ENCODE results near the gene SPEN. TPM values are rescaled to one million over a fixed set of nuclear protein-coding genes. Genes with fewer than 3 reads are reported as not detected.

Gene SPEN
- total and polyA plus RNA-seq, 10 of the 15 experiments (the other 5 are each of a cell fraction or from before 2014, with no cell fraction given), result 5.2 to 58.7 (median 20.1) TPM

- TF ChIP-seq ZNF687 (IDR thresholded peaks at IDR 0.05) (peak; percentile 73; the same call in 1 of the 2 replicates), STAT1 (conservative IDR thresholded peaks at IDR 0.05) (no peak), ETV6 (conservative IDR thresholded peaks at IDR 0.05 in 1 of 2, IDR thresholded peaks at IDR 0.05 in 1 of 2; ENCODE audit: borderline replicate concordance in 1 of 2, low read depth in 1 of 2) (peak in 1 of 2 experiments; percentile 73; a peak in 2 of 4 replicates), MEF2B (IDR thresholded peaks at IDR 0.05; ENCODE audit: partially characterized antibody, poor library complexity, severe bottlenecking) (peak; percentile 94)
Observed at GRCh38 chr1:15966081-15966955, 118.8 kb downstream of the SPEN start (continued).

- Histone ChIP-seq H3K4me1 (ENCODE audit: control insufficient read depth, insufficient read depth, low read length) (peaks cover 55% of the 10 kb centered on the region), H3K27me3 (replicated peaks in 1 of 2; ENCODE audit: control insufficient read depth in 2 of 2, insufficient read depth in 2 of 2, low read length in 1 of 2) (no peaks in the 10 kb centered on the region), H3K9ac (ENCODE audit: control insufficient read depth, insufficient read depth, low read length) (no peak overlapping the region), H4K20me1 (ENCODE audit: control insufficient read depth, insufficient read depth) (no peaks in the 10 kb centered on the region), H3K9me3 (replicated peaks; ENCODE audit: control insufficient read depth, insufficient read depth, low read length) (peaks cover 6% of the 10 kb centered on the region; the same call in 2 of the 3 replicates), H3K27ac (ENCODE audit: control insufficient read depth, insufficient read depth) (peak overlapping the region; percentile 87; the same call in 1 of the 2 replicates), H3K36me3 (ENCODE audit: control insufficient read depth in 2 of 2, insufficient read depth in 2 of 2, low read length in 1 of 2) (peaks cover 5 to 17% of the 10 kb centered on the region in 2 experiments), H3K79me2 (ENCODE audit: control insufficient read depth, insufficient read depth, low read length) (peaks cover 25% of the 10 kb centered on the region), H2AFZ (ENCODE audit: control insufficient read depth, low read depth, low read length) (no peak overlapping the region), H3K4me2 (ENCODE audit: control insufficient read depth, insufficient read depth) (peak overlapping the region; percentile 7; the same call in 1 of the 2 replicates), H3K4me3 (no peak overlapping the region)
- no peak for FAIRE-seq
- ChIA-PET SMC1A (ENCODE audit: uncharacterized antibody, unreplicated experiment) (interaction anchor here (1.1 to 9.1 kb wide), 3 partner anchors 8 to 149 kb away, joined by 3 to 78 read pairs (median 53); partner anchors contain the start of gene ZBTB17), RAD21 (ENCODE audit: unreplicated experiment) (interaction anchor here (2.4 to 9.8 kb wide), 3 partner anchors 8 to 117 kb away, joined by 21 to 116 read pairs (median 22); partner anchors contain the start of gene ZBTB17), POLR2A (interaction anchor here (0.7 to 1.0 kb wide), 2 partner anchors 8 to 178 kb away, joined by 3 read pairs; no protein-coding TSS in a partner anchor), CTCF (interaction anchor here (1.1 to 10.1 kb wide), 3 partner anchors 8 to 43 kb away, joined by 4 to 68 read pairs (median 10); partner anchors contain the start of gene ZBTB17)
- intact Hi-C loops (cut with micrococcal nuclease; ENCODE audit: unreplicated experiment) (loop anchor here (1.0 to 5.0 kb wide), 3 partner anchors 8 to 120 kb away; partner anchors contain the start of gene SPEN), in situ Hi-C loops (cut with MboI) (no loop called here)
- WGBS (ENCODE audit: insufficient coverage, insufficient replicate concordance, low lambda C conversion rate, missing lambda C conversion rate), result 84% methylated on average over 6 of the region's 6 CpGs
- ATAC-seq, result no peak
- no TSS peak for BruUV-seq (replicated peaks)
- no peak for DNase-seq (ENCODE audit: low read depth, low spot score)
- no peak for TF ChIP-seq E2F8 (IDR thresholded peaks at IDR 0.05; ENCODE audit: low read depth, partially characterized antibody)
- no peak for TF ChIP-seq SPI1 (IDR thresholded peaks at IDR 0.05; ENCODE audit: borderline replicate concordance, insufficient read depth, low read depth, low read length)
- TF ChIP-seq ATF7 (IDR thresholded peaks at IDR 0.05; ENCODE audit: low read depth), result no peak
- no peak for TF ChIP-seq RUNX3 (IDR thresholded peaks at IDR 0.05; ENCODE audit: low read length)
- no peak for TF ChIP-seq STAT3 (IDR thresholded peaks at IDR 0.05; ENCODE audit: low read depth, low read length)
- TF ChIP-seq SMAD5 (IDR thresholded peaks at IDR 0.05; ENCODE audit: low read depth), result no peak
- TF ChIP-seq SP1 (IDR thresholded peaks at IDR 0.05; ENCODE audit: low read depth, low read length), result no peak
- TF ChIP-seq MTA3 (IDR thresholded peaks at IDR 0.05; ENCODE audit: borderline replicate concordance, low read length), result no peak
- no peak for TF ChIP-seq NRF1 (conservative IDR thresholded peaks at IDR 0.05; ENCODE audit: low read depth, low read length)
- TF ChIP-seq BRCA1 (IDR thresholded peaks at IDR 0.05; ENCODE audit: low read depth, low read length), result no peak
Observed at GRCh38 chr1:15966956-15967344, 119.4 kb downstream of the SPEN start.
